GM10248 (cell line): ENCODE data around the gene GDF10.

Experiments used
- CTCF ChIA-PET: fragments of 300-600 bp; sonication (Branson Sonifier 250); formaldehyde crosslinking; extraction: SDS; loops from one replicate; lab custom pipeline; 2021; ENCODE audit warnings: antibody characterized with exemption; lab: Yijun Ruan, JAX
- POLR2A ChIA-PET: fragments of 350-650 bp; sonication (Branson Sonifier 250); formaldehyde crosslinking; extraction: SDS; loops from one replicate; lab custom pipeline; 2020; ENCODE audit warnings: antibody characterized with exemption; lab: Yijun Ruan, JAX
- DNase-seq: peaks from one replicate; pipeline ENCODE4 v3.0.0; 2012; ENCODE audit errors: extremely low spot score
- TF ChIP-seq, protein P1 (sequence below): IDR thresholded peaks from 2 replicates; pipeline ENCODE4 v1.5.1; 2012; ENCODE audit warnings: mild to moderate bottlenecking, low read depth; ENCODE audit errors: extremely low read depth, missing control alignments, control extremely low read depth

Gene GDF10

GRCh38 chr10:47354900-47355299 lies 54.9 kb downstream of the GDF10 start:
- TF ChIP-seq, protein P1, sequence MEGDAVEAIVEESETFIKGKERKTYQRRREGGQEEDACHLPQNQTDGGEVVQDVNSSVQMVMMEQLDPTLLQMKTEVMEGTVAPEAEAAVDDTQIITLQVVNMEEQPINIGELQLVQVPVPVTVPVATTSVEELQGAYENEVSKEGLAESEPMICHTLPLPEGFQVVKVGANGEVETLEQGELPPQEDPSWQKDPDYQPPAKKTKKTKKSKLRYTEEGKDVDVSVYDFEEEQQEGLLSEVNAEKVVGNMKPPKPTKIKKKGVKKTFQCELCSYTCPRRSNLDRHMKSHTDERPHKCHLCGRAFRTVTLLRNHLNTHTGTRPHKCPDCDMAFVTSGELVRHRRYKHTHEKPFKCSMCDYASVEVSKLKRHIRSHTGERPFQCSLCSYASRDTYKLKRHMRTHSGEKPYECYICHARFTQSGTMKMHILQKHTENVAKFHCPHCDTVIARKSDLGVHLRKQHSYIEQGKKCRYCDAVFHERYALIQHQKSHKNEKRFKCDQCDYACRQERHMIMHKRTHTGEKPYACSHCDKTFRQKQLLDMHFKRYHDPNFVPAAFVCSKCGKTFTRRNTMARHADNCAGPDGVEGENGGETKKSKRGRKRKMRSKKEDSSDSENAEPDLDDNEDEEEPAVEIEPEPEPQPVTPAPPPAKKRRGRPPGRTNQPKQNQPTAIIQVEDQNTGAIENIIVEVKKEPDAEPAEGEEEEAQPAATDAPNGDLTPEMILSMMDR, result no peak
- POLR2A ChIA-PET, result no interaction called here
- CTCF ChIA-PET, result interaction anchor here (2.5 kb wide), 1 partner anchor 14 kb away, joined by 9 read pairs; no protein-coding TSS in a partner anchor
- DNase-seq, result no peak

GRCh38 chr10:47356708-47357107 lies 56.7 kb downstream of the GDF10 start:
- ChIA-PET POLR2A (no interaction called here), CTCF (interaction anchor here (1.7 kb wide), 1 partner anchor 16 kb away, joined by 3 read pairs; no protein-coding TSS in a partner anchor)
- TF ChIP-seq, protein P1, result no peak
- DNase-seq, result no peak

GRCh38 chr10:47357131-47357582 lies 57.2 kb downstream of the GDF10 start:
- POLR2A ChIA-PET, result no interaction called here
- DNase-seq, result no peak
- TF ChIP-seq, protein P1, result no peak
- CTCF ChIA-PET, result interaction anchor here (1.0 to 1.7 kb wide), 2 partner anchors 16 to 309 kb away, joined by 3 to 4 read pairs; no protein-coding TSS in a partner anchor

DNA sequence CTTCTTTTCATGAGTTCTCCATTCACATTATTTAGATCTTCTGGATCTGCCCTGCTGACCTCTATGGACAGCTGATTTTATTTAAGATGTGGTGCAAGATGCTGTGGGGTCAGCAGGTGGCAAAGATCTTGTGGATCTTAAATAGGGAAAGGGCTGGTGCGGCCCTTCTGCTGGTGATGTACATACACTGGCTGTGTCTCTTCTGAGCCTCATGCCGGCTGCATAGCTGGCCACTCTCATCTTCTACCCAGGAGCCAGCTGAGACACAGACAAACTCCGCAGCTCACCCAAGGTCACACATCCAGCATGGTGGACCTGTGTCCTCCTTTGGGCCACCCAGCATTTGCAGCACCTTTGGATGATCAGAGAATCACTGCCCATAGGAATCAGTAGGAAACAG lies 57.9 kb downstream of the GDF10 start:
- no peak for DNase-seq
- ChIA-PET CTCF (interaction anchor here (1.0 to 1.7 kb wide), 3 partner anchors 15 to 310 kb away, joined by 3 to 4 read pairs (median 3); no protein-coding TSS in a partner anchor), POLR2A (no interaction called here)
- TF ChIP-seq, protein P1, result no peak

DNA sequence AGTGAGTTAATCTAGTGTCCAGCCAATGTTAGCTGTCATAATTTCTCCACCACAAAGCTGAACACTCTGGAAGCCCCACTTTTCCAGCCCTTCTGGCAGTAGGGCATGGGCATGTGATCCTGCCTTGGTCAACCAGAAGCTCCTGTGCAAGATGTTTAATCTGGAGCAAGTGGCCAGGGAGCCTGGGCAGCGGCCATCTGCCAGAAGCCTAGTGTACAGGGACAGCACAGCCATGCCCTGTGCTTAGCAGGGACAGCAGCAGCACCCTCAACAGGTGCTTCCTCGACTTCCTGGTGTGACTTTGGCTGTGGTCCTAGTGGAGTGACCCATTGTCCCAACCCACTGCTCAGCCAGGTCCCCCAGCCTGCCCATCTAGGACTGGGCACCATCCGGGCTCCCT lies 58.5 kb downstream of the GDF10 start:
- DNase-seq, result no peak
- ChIA-PET POLR2A (no interaction called here), CTCF (interaction anchor here (1.0 to 1.7 kb wide), 3 partner anchors 14 to 311 kb away, joined by 3 to 4 read pairs (median 3); no protein-coding TSS in a partner anchor)
- TF ChIP-seq, protein P1, result no peak

- TF ChIP-seq, protein P1, result no peak
- CTCF ChIA-PET, result interaction anchor here (1.1 kb wide), 1 partner anchor 18 kb away, joined by 3 read pairs; no protein-coding TSS in a partner anchor
- POLR2A ChIA-PET, result no interaction called here
- no peak for DNase-seq
Observed at GRCh38 chr10:47359101-47359500, 59.1 kb downstream of the GDF10 start.
